Uterus (tissue), 4 donors: ENCODE results near the gene FGR. TPM values are rescaled to one million over a fixed set of nuclear protein-coding genes. Genes with fewer than 3 reads are reported as not detected.
A peak's percentile ranks its signal among the peaks of the same experiment; 100 is the strongest.

Experiments used
- DNase-seq, 2 donors: peaks; one replicate each; pipeline ENCODE4 v3.0.0-alpha.2; 2019 to 2020
- H3K27ac ChIP-seq, 2 donors: fragments of 200-600 bp; sonication (generic); 1 replicate in 1 of 2; 2 replicates in 1 of 2; pipeline ENCODE4 v1.5.1; 2016 to 2018
- H3K27me3 ChIP-seq, 2 donors: fragments of 200-600 bp; sonication (generic); one replicate each; pipeline ENCODE4 v1.5.1; 2018 to 2019; ENCODE audit warnings: control low read depth in 1 of 2
- H3K36me3 ChIP-seq, 2 donors: fragments of 200-600 bp; sonication (generic); one replicate each; pipeline ENCODE4 v1.5.1; 2019; ENCODE audit warnings: control low read depth in 1 of 2
- H3K4me1 ChIP-seq, 2 donors: fragments of 200-600 bp; sonication (generic); one replicate each; pipeline ENCODE4 v1.5.1; 2018 to 2019; ENCODE audit warnings: control low read depth in 1 of 2
- H3K4me3 ChIP-seq, 2 donors: fragments of 200-600 bp; sonication (generic); 1 replicate in 1 of 2; 2 replicates in 1 of 2; pipeline ENCODE4 v1.5.1; 2018 to 2019; ENCODE audit warnings: mild to moderate bottlenecking in 1 of 2
- H3K9me3 ChIP-seq, 2 donors: fragments of 200-600 bp; sonication (generic); one replicate each; pipeline ENCODE4 v1.5.1; 2019; ENCODE audit warnings: control low read depth in 1 of 2
- POLR2A ChIP-seq, 2 donors: fragments of 450-650 bp; IDR thresholded peaks; one replicate each; pipeline ENCODE4 v1.6.1; 2016; ENCODE audit warnings: antibody characterized with exemption in 2 of 2, mild to moderate bottlenecking in 1 of 2, moderate library complexity in 1 of 2
- intact Hi-C: fragments of 100-400 bp; cut with DNase I; formaldehyde crosslinking; loops from one replicate; pipeline ENCODE4 v1.15.1; 2023; ENCODE audit warnings: low total_unique reads
- total RNA-seq, 4 donors: library from RNA; depleted of rRNA in 3 of 4; stranded (reverse); fragments of >200 nt in 3 of 4; gene quantifications; one replicate each; pipeline versions ENCODE4 v1.1.0 to v1.2.4, GENCODE V29; 2014 to 2023
- TF ChIP-seq, protein P1 (sequence below), 4 experiments: fragments of 200-600 bp in 2 of 4; fragments of 450-650 bp in 2 of 4; sonication (generic) in 2 of 4; IDR thresholded peaks; one replicate each; pipeline ENCODE4 v1.5.1; 2016 to 2019; ENCODE audit warnings: antibody characterized with exemption in 4 of 4, mild to moderate bottlenecking in 2 of 4, moderate library complexity in 1 of 4
- donor health status: DM: yes; HTN: yes; CAD: no.

FGR gene
- total RNA-seq, 4 donors from 2014 or later, result 3.0 to 35.9 (median 18.8) TPM

DNA sequence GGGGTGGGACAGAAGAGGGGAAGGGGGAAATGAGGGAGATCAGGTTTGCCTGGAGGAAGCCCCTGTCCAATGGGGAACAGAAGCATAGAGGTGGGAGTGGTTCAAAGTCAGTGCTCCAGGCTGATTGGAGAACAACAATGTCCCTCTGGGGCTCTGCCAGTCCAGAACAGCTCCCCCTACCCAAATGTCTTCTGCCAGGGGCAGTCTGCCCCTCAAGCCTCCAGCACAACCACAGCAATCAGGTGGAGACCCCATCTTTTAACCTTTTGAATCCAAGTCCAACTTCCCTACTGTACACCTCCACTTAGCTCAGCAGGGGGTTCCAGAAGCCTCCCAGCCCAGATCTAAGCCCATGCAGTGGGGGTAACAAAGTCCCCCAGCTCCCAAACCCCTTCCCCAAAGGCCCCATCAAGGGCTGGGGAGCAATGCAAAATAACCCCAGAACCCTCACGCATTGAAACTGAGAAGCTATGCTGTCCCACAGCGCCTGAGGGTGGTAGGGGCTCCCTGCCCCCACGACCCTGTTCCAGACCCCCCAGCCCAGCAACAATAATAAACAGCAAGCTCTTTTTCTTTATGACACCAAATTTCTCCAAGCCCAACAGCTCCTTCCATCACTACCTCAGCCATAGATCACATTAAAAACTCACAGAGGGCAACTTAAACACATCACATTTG, 34.3 kb downstream of the FGR start:
- no peaks in the 10 kb centered on the region for H3K27me3 ChIP-seq
- H3K27ac ChIP-seq, result peak overlapping the region; percentile 92 to 99
- no peaks in the 10 kb centered on the region for H3K9me3 ChIP-seq
- no peaks in the 10 kb centered on the region for H3K36me3 ChIP-seq
- DNase-seq, result peak in 1 of 2 donors; percentile 44
- TF ChIP-seq, protein P1, sequence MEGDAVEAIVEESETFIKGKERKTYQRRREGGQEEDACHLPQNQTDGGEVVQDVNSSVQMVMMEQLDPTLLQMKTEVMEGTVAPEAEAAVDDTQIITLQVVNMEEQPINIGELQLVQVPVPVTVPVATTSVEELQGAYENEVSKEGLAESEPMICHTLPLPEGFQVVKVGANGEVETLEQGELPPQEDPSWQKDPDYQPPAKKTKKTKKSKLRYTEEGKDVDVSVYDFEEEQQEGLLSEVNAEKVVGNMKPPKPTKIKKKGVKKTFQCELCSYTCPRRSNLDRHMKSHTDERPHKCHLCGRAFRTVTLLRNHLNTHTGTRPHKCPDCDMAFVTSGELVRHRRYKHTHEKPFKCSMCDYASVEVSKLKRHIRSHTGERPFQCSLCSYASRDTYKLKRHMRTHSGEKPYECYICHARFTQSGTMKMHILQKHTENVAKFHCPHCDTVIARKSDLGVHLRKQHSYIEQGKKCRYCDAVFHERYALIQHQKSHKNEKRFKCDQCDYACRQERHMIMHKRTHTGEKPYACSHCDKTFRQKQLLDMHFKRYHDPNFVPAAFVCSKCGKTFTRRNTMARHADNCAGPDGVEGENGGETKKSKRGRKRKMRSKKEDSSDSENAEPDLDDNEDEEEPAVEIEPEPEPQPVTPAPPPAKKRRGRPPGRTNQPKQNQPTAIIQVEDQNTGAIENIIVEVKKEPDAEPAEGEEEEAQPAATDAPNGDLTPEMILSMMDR (IDR thresholded peaks at IDR 0.05), result no peak
- no peak for TF ChIP-seq POLR2A (IDR thresholded peaks at IDR 0.05)
- H3K4me3 ChIP-seq, result peak overlapping the region in 1 of 2 donors; percentile 63
- intact Hi-C loops, result loop anchor here (5.0 to 10.0 kb wide), 3 partner anchors 33 to 76 kb away; no protein-coding TSS in a partner anchor
- H3K4me1 ChIP-seq, result peaks cover 0 to 46% of the 10 kb centered on the region in 2 donors

DNA sequence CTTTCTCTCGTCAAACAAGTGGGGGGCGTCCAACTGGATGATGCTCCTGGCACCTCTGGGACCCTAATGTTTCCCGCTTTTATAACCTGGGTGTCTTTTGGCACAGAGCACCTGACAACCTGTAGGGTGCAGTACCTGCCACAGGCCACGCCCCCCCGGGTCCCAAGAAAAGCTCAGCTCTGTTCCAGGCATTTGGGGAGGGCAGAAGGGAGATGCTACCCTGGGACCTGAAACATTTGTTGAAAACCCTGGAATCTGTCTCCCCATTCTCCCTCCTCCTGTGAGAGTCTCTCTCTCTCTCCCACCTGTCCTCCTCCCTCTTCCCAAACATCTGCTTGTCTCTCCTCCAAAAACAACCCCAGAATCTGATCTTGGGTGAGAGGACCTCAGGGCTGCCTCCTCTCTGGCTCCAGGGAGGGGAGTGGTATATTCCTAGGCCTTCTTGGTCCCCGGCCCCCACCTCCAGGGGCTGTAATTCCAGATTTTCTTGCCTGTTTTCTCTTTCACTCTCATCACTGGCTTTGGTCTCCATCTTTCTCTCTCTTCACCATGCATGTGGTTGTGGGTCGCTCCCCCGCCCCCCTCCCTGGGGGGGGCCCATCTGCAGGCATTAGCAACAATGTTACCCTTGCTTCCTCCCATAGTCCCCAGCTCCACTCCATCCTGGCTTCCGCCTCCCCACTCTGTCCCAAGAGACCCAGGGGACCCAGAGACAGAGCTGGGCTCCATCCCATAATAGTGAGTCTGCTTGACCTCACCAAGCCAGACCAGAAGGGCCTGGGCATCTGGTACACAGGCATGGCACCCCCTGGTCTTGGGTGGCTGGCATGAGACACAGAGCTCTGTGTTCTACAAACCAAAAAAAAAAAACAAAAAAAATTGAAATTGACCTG, 35.1 kb downstream of the FGR start:
- Histone ChIP-seq H3K36me3 (no peaks in the 10 kb centered on the region), H3K27me3 (no peaks in the 10 kb centered on the region)

DNA sequence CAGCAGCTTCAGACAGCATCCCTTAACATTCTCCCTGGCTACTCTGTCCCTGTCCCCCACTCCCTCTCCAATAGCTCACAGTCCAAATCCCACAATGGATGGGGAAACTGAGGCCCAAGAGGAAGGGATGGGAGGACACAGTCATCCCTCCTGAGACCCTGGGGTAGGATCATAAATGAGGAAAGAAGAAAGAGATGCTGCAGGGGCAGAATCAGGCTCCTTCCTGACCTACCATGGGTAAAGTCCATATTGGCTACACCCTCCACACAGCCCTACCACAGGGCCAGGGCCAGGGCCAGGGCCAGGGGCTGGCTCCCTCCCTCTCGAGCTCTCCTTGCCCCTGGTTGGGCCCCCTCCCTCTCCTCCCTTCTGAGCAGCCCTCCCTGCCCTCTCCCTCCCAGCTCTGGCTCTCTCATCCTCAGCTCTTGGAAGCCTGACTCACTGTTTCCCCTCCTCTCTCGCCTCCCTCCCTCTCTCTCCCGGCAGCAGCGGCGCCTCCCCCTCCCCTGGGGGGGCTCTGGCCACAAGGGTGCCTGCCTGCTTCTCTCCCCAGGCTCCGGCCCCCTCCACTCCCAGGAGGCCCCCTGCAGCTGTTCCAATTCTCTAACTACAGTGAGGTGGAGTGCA, 36.0 kb downstream of the FGR start:
- peak overlapping the region; percentile 92 to 99 for H3K27ac ChIP-seq
- H3K36me3 ChIP-seq, result no peaks in the 10 kb centered on the region
- H3K9me3 ChIP-seq, result no peaks in the 10 kb centered on the region
- peak; percentile 87 to 88 for DNase-seq
- H3K4me3 ChIP-seq, result peak overlapping the region in 1 of 2 donors; percentile 20
- no peaks in the 10 kb centered on the region for H3K27me3 ChIP-seq
- TF ChIP-seq, protein P1 (IDR thresholded peaks at IDR 0.05), result no peak
- TF ChIP-seq POLR2A (IDR thresholded peaks at IDR 0.05), result peak; percentile 20 to 28
- peaks cover 0 to 57% of the 10 kb centered on the region in 2 donors for H3K4me1 ChIP-seq
- intact Hi-C loops, result no loop called here

More for the DNA sequence above, 35.1 kb downstream of the FGR start:
- Histone ChIP-seq H3K4me1 (peaks cover 0 to 50% of the 10 kb centered on the region in 2 donors), H3K4me3 (peak overlapping the region in 1 of 2 donors; percentile 20), H3K27ac (peak overlapping the region; percentile 92 to 99), H3K9me3 (no peaks in the 10 kb centered on the region)
- intact Hi-C loops, result loop anchor here (5.0 to 10.0 kb wide), 3 partner anchors 33 to 75 kb away; no protein-coding TSS in a partner anchor
- TF ChIP-seq, protein P1 (IDR thresholded peaks at IDR 0.05), result no peak
- no peak for TF ChIP-seq POLR2A (IDR thresholded peaks at IDR 0.05)
- DNase-seq, result peak; percentile 31 to 36

DNA sequence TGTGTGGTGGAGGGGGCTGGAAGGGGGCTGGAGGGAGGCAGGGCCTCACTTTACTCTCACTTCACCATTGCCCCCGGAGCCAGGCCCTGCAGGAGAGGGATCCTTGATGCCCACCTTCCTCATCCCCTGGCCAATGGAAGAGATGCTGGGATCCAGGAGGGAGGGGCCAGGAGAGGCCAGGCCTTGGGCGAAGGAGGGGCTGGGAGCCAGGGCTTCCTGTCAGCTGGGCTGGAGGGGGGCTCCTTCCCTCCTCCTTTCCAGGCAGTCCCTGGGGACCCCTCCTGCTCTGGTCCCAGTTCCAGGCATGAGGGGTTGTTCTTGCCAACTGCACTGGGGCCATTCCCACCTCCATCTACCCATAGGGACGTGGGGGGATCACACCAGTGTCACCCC, 36.7 kb downstream of the FGR start:
- Histone ChIP-seq H3K27ac (peak overlapping the region; percentile 92 to 99), H3K36me3 (no peaks in the 10 kb centered on the region), H3K27me3 (no peaks in the 10 kb centered on the region), H3K4me1 (peaks cover 0 to 64% of the 10 kb centered on the region in 2 donors), H3K9me3 (no peaks in the 10 kb centered on the region), H3K4me3 (no peak overlapping the region)
- intact Hi-C loops, result no loop called here
- peak; percentile 71 for DNase-seq
- no peak for TF ChIP-seq POLR2A (IDR thresholded peaks at IDR 0.05)
- TF ChIP-seq, protein P1 (IDR thresholded peaks at IDR 0.05), result no peak
